Body of pancreas (tissue), 4 donors: ENCODE results near the gene EHD3. TPM values are rescaled to one million over a fixed set of nuclear protein-coding genes. Genes with fewer than 3 reads are reported as not detected.

Experiments
- ATAC-seq: fragments of 150-250 bp; one replicate; pipeline ENCODE4 v1.9.1; 2016
- DNase-seq, 4 donors: peaks; one replicate each; pipeline ENCODE4 v3.0.0-alpha.2; 2019
- H3K27ac ChIP-seq, 4 donors: fragments of 200-600 bp; sonication (generic); 1 replicate in 3 of 4; 2 replicates in 1 of 4; pipeline versions ENCODE4 v1.5.1 to v1.6.1; 2016 to 2019; ENCODE audit warnings: mild to moderate bottlenecking in 1 of 4, mixed read lengths in 1 of 4, moderate library complexity in 1 of 4
- H3K27me3 ChIP-seq, 2 donors: fragments of 200-600 bp; sonication (generic); one replicate each; pipeline ENCODE4 v1.6.0; 2016; ENCODE audit warnings: mild to moderate bottlenecking in 1 of 2
- H3K36me3 ChIP-seq, 2 donors: fragments of 200-600 bp; sonication (generic); replicated peaks in 1 of 2; 2 replicates each; pipeline ENCODE4 v1.5.1; 2016; ENCODE audit warnings: low read depth in 2 of 2; ENCODE audit not compliant: insufficient read depth in 1 of 2
- H3K4me1 ChIP-seq: fragments of 200-600 bp; sonication (generic); one replicate; pipeline ENCODE4 v1.6.0; 2016
- H3K4me3 ChIP-seq, 2 donors: fragments of 200-600 bp; sonication (generic); 1 replicate in 1 of 2; 2 replicates in 1 of 2; pipeline ENCODE4 v1.5.1; 2016 to 2019
- H3K9me3 ChIP-seq, 3 donors: fragments of 200-600 bp; sonication (generic); 1 replicate in 2 of 3; 2 replicates in 1 of 3; pipeline ENCODE4 v1.5.1; 2016
- CTCF ChIP-seq, 7 experiments: fragments of 450-650 bp in 4 of 7; fragments of 200-600 bp in 3 of 7; sonication (generic) in 3 of 7; IDR thresholded peaks; one replicate each; pipeline ENCODE4 v1.5.1; 2016 to 2019; ENCODE audit warnings: antibody characterized with exemption in 7 of 7
- POLR2A ChIP-seq, 3 donors: fragments of 450-650 bp; IDR thresholded peaks; one replicate each; pipeline ENCODE4 v1.6.1; 2016; ENCODE audit warnings: antibody characterized with exemption in 3 of 3, mild to moderate bottlenecking in 2 of 3
- WGBS, 2 donors: methylation state at CpG; one replicate each; pipeline ENCODE4 v1.1.5; 2017; 5-methylcytosine and 5-hydroxymethylcytosine counted together
- intact Hi-C: fragments of 100-400 bp; cut with DNase I; formaldehyde crosslinking; loops from one replicate; pipeline ENCODE4 v1.15.1; 2023
- total RNA-seq, 2 donors: library from RNA; depleted of rRNA; stranded (reverse); fragments of >200 nt; gene quantifications; one replicate each; pipeline ENCODE4 v1.1.0, GENCODE V29; 2016

Gene EHD3
- total RNA-seq, 2 donors from 2014 or later, result 0.99 to 2.3 TPM

- Histone ChIP-seq H3K4me1 (no peaks in the 10 kb centered on the region), H3K4me3 (no peak overlapping the region), H3K27ac (no peak overlapping the region), H3K36me3 (no peaks in the 10 kb centered on the region), H3K27me3 (no peaks in the 10 kb centered on the region), H3K9me3 (no peaks in the 10 kb centered on the region)
- WGBS, 2 donors, result 87 to 91% methylated on average over 5 of the region's 5 CpGs
- TF ChIP-seq CTCF (IDR thresholded peaks at IDR 0.05) (no peak), POLR2A (IDR thresholded peaks at IDR 0.05) (no peak)
- DNase-seq (no peak), ATAC-seq (no peak)
- intact Hi-C loops, result no loop called here
Measured at GRCh38 chr2:31243053-31243452, 9.1 kb downstream of the EHD3 start.

- ATAC-seq (no peak), DNase-seq (no peak)
- H3K36me3 ChIP-seq, result no peaks in the 10 kb centered on the region
- no peak overlapping the region for H3K4me3 ChIP-seq
- H3K9me3 ChIP-seq, result no peaks in the 10 kb centered on the region
- intact Hi-C loops, result no loop called here
- no peak overlapping the region for H3K27ac ChIP-seq
- no peaks in the 10 kb centered on the region for H3K4me1 ChIP-seq
- 89 to 92% methylated on average over 10 of the region's 10 CpGs for WGBS, 2 donors
- TF ChIP-seq CTCF (IDR thresholded peaks at IDR 0.05), result no peak
- TF ChIP-seq POLR2A (IDR thresholded peaks at IDR 0.05), result no peak
- H3K27me3 ChIP-seq, result no peaks in the 10 kb centered on the region
Measured at GRCh38 chr2:31244101-31244500, 10.1 kb downstream of the EHD3 start.

- 85 to 90% methylated on average over 3 of the region's 3 CpGs for WGBS, 2 donors
- intact Hi-C loops, result no loop called here
Measured at GRCh38 chr2:31246184-31246852, 12.4 kb downstream of the EHD3 start.

GRCh38 chr2:31247711-31248110 lies 13.8 kb downstream of the EHD3 start:
- TF ChIP-seq POLR2A (IDR thresholded peaks at IDR 0.05) (no peak), CTCF (IDR thresholded peaks at IDR 0.05) (no peak)
- Histone ChIP-seq H3K27me3 (no peaks in the 10 kb centered on the region), H3K27ac (no peak overlapping the region), H3K4me1 (no peaks in the 10 kb centered on the region), H3K4me3 (no peak overlapping the region), H3K9me3 (no peaks in the 10 kb centered on the region), H3K36me3 (no peaks in the 10 kb centered on the region)
- ATAC-seq, result no peak
- 74 to 76% methylated on average over 5 of the region's 5 CpGs for WGBS, 2 donors
- intact Hi-C loops, result no loop called here
- DNase-seq, result no peak

More at GRCh38 chr2:31246184-31246852, 12.4 kb downstream of the EHD3 start:
- Histone ChIP-seq H3K4me3 (no peak overlapping the region), H3K27ac (no peak overlapping the region), H3K27me3 (no peaks in the 10 kb centered on the region), H3K4me1 (no peaks in the 10 kb centered on the region), H3K9me3 (no peaks in the 10 kb centered on the region), H3K36me3 (no peaks in the 10 kb centered on the region)
- no peak for TF ChIP-seq CTCF (IDR thresholded peaks at IDR 0.05)
- no peak for TF ChIP-seq POLR2A (IDR thresholded peaks at IDR 0.05)
- ATAC-seq (no peak), DNase-seq (no peak)

- intact Hi-C loops, result no loop called here
- no peak overlapping the region for H3K27ac ChIP-seq
- WGBS, 2 donors, result 73 to 80% methylated on average over 2 to 3 of the region's 3 CpGs
Measured at GRCh38 chr2:31248139-31248538, 14.2 kb downstream of the EHD3 start.

More at GRCh38 chr2:31248139-31248538, 14.2 kb downstream of the EHD3 start:
- DNase-seq (no peak), ATAC-seq (no peak)
- H3K36me3 ChIP-seq, result no peaks in the 10 kb centered on the region
- no peaks in the 10 kb centered on the region for H3K9me3 ChIP-seq
- H3K4me1 ChIP-seq, result no peaks in the 10 kb centered on the region
- TF ChIP-seq CTCF (IDR thresholded peaks at IDR 0.05), result no peak
- no peak for TF ChIP-seq POLR2A (IDR thresholded peaks at IDR 0.05)
- no peak overlapping the region for H3K4me3 ChIP-seq
- no peaks in the 10 kb centered on the region for H3K27me3 ChIP-seq
